Left lung (tissue), 10 donors: ENCODE data around the gene GFI1B. TPM values are rescaled to one million over a fixed set of nuclear protein-coding genes. Genes with fewer than 3 reads are reported as not detected.
A peak's percentile ranks its signal among the peaks of the same experiment; 100 is the strongest.

Source experiments
- ATAC-seq: fragments of 200-7000 bp; cut with Tn5 transposase; one replicate; pipeline ENCODE4 v1.9.1; 2020; ENCODE audit warnings: moderate library complexity
- DNase-seq, 4 donors: peaks; one replicate each; pipeline ENCODE4 v3.0.0-alpha.2; 2013 to 2020
- H3K27ac ChIP-seq, 2 donors: fragments of 200-600 bp; sonication (generic) in 1 of 2; one replicate each; pipeline versions ENCODE4 v1.5.0 to v1.8.0; 2020 to 2021
- H3K27me3 ChIP-seq, 2 donors: fragments of 200-600 bp; sonication (generic) in 1 of 2; one replicate each; pipeline versions ENCODE4 v1.5.0 to v1.8.0; 2020 to 2021
- H3K36me3 ChIP-seq, 2 donors: fragments of 200-600 bp; sonication (generic) in 1 of 2; one replicate each; pipeline versions ENCODE4 v1.5.0 to v1.8.0; 2020 to 2021
- H3K4me1 ChIP-seq, 2 donors: fragments of 200-600 bp; one replicate each; pipeline ENCODE4 v1.8.0; 2021
- H3K4me3 ChIP-seq, 2 donors: fragments of 200-600 bp; sonication (generic) in 1 of 2; one replicate each; pipeline versions ENCODE4 v1.5.0 to v1.8.0; 2020 to 2021; ENCODE audit warnings: mild to moderate bottlenecking in 1 of 2
- H3K9me3 ChIP-seq, 2 donors: fragments of 200-600 bp; sonication (generic) in 1 of 2; one replicate each; pipeline versions ENCODE4 v1.5.0 to v1.8.0; 2020 to 2021
- CTCF ChIP-seq, 2 donors: fragments of 200-600 bp; sonication (generic) in 1 of 2; IDR thresholded peaks; one replicate each; pipeline versions ENCODE4 v1.5.0 to v1.8.0; 2021; ENCODE audit warnings: antibody characterized with exemption in 2 of 2
- intact Hi-C, 2 donors: fragments of 100-400 bp; cut with DNase I; formaldehyde crosslinking; loops; one replicate each; pipeline versions ENCODE4 v1.11.2 to v1.14.2; 2022
- polyA plus RNA-seq, 6 donors: library from polyadenylated mRNA; unstranded; fragments of 120-200 nt; gene quantifications; one replicate each; pipeline ENCODE4 v1.2.1, GENCODE V29; 2013; ENCODE audit not compliant: insufficient read length in 6 of 6
- total RNA-seq, 2 donors: library from RNA; stranded (reverse); fragmentation: NEBNext Ultra II Directional; extraction: Animal tissue kit (Norgen Biotek cat#: 25700); gene quantifications; one replicate each; pipeline ENCODE4 v1.2.1, GENCODE V29; 2021
- donor health status: DM: no; HTN: yes; CAD: no.
- donor health status: DM: no; HTN: no; CAD: no.

GFI1B gene
- total and polyA plus RNA-seq, 8 donors, result 0.18 to 1.4 (median 1.2) TPM

GRCh38 chr9:133026426-133026825 is 47.9 kb downstream of the GFI1B start:
- no peak for TF ChIP-seq CTCF (IDR thresholded peaks at IDR 0.05)
- intact Hi-C loops, result no loop called here

GRCh38 chr9:133027134-133027533 is 48.6 kb downstream of the GFI1B start:
- TF ChIP-seq CTCF (IDR thresholded peaks at IDR 0.05), result no peak
- no peaks in the 10 kb centered on the region for H3K9me3 ChIP-seq
- H3K4me1 ChIP-seq, result peaks cover 17 to 27% of the 10 kb centered on the region in 2 donors
- no peaks in the 10 kb centered on the region for H3K36me3 ChIP-seq
- peak in 1 of 4 donors; percentile 6 for DNase-seq
- no peak overlapping the region for H3K27ac ChIP-seq
- intact Hi-C loops, result no loop called here
- no peak overlapping the region for H3K4me3 ChIP-seq
- no peak for ATAC-seq
- no peaks in the 10 kb centered on the region for H3K27me3 ChIP-seq

More at GRCh38 chr9:133026426-133026825, 47.9 kb downstream of the GFI1B start:
- no peak for ATAC-seq
- H3K4me1 ChIP-seq, result peaks cover 10 to 22% of the 10 kb centered on the region in 2 donors
- no peaks in the 10 kb centered on the region for H3K27me3 ChIP-seq
- H3K9me3 ChIP-seq, result no peaks in the 10 kb centered on the region
- H3K4me3 ChIP-seq, result no peak overlapping the region
- no peak overlapping the region for H3K27ac ChIP-seq
- DNase-seq, result no peak
- H3K36me3 ChIP-seq, result no peaks in the 10 kb centered on the region

- DNase-seq (no peak), ATAC-seq (no peak)
- Histone ChIP-seq H3K4me3 (no peak overlapping the region), H3K9me3 (no peaks in the 10 kb centered on the region), H3K27me3 (no peaks in the 10 kb centered on the region), H3K27ac (no peak overlapping the region), H3K4me1 (peaks cover 22 to 28% of the 10 kb centered on the region in 2 donors), H3K36me3 (peaks cover 0 to under 1% of the 10 kb centered on the region in 2 donors)
- TF ChIP-seq CTCF (IDR thresholded peaks at IDR 0.05), result no peak
- intact Hi-C loops, result no loop called here
Measured at GRCh38 chr9:133028221-133028620, 49.7 kb downstream of the GFI1B start.

- Histone ChIP-seq H3K36me3 (peaks cover 0 to 10% of the 10 kb centered on the region in 2 donors), H3K27ac (peak overlapping the region; percentile 68 to 94), H3K4me1 (peaks cover 22 to 33% of the 10 kb centered on the region in 2 donors), H3K27me3 (no peaks in the 10 kb centered on the region), H3K4me3 (peak overlapping the region; percentile 78 to 88), H3K9me3 (no peaks in the 10 kb centered on the region)
- no peak for DNase-seq
- intact Hi-C loops, result no loop called here
- no peak for TF ChIP-seq CTCF (IDR thresholded peaks at IDR 0.05)
- peak; percentile 9 for ATAC-seq
Measured at GRCh38 chr9:133029994-133030316, 51.5 kb downstream of the GFI1B start.

GRCh38 chr9:133030317-133031129 is 52.0 kb downstream of the GFI1B start, which contains the start of gene GTF3C5:
Gene GTF3C5 (plus strand): TSS chr9:133030997. CDS start chr9:133031012, 15 bp downstream.
- intact Hi-C loops, result no loop called here
- H3K9me3 ChIP-seq, result no peaks in the 10 kb centered on the region
- TF ChIP-seq CTCF (IDR thresholded peaks at IDR 0.05), result no peak

More at GRCh38 chr9:133030317-133031129, 52.0 kb downstream of the GFI1B start, which contains the start of gene GTF3C5:
- Histone ChIP-seq H3K4me3 (peak within 1 kb of the TSS; percentile 78 to 88), H3K36me3 (peaks cover 0 to 10% of the 10 kb centered on the region in 2 donors), H3K4me1 (peaks cover 22 to 38% of the 10 kb centered on the region in 2 donors), H3K27ac (peak within 1 kb of the TSS; percentile 88 to 94), H3K27me3 (no peaks in the 10 kb centered on the region)
- DNase-seq, result peak; percentile 92 to 97 (median 95)
- ATAC-seq, result peak; percentile 99
